Measurements from ENCODE around the gene CLIC1. TPM values are rescaled to one million over a fixed set of nuclear protein-coding genes. Genes with fewer than 3 reads are reported as not detected.

CLIC1 gene
- total RNA-seq, 4 donors from 2014 or later: 244 to 443 (median 336) TPM

GRCh38 chr6:31768363-31769257 lies 32.3 kb upstream of the CLIC1 start:
- no peak for DNase-seq (ENCODE audit: low spot score)
- no peak for ATAC-seq (ENCODE audit: low FRiP score)
- TF ChIP-seq CTCF (IDR thresholded peaks at IDR 0.05): no peak

DNA sequence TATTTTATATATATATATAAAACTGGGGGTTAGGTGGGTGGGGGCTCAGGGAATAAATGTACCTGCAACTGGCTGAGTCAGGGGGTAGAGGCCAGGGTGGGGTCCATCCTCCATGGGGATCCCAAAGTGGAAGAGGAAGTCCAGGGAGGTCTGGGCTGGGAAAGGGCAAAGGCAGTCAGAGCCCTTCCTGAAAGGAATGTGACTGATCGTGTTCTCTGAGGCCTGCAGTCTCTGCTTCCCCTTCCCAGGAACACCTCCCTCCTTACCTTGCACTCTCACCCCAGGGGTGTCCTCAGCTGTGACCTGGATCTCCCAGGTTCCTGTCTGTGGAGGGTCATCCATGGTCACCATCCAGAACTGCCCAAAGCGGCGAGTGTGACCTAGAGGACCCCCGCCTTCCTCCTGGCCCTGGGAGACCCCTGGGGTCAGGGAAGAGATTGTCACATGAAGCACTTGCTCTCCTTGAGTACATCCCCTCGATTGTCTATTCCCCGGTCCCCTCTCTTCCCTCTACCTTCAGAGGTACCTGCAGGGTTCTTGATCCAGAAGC lies 30.8 kb upstream of the CLIC1 start:
- TF ChIP-seq CTCF (IDR thresholded peaks at IDR 0.05): no peak
- ATAC-seq (ENCODE audit: low FRiP score): no peak
- no peak for DNase-seq (ENCODE audit: low spot score)

GRCh38 chr6:31765910-31766794 lies 29.8 kb upstream of the CLIC1 start:
- DNase-seq (ENCODE audit: low spot score) (no peak), ATAC-seq (ENCODE audit: low FRiP score) (no peak)
- no peak for TF ChIP-seq CTCF (IDR thresholded peaks at IDR 0.05)

DNA sequence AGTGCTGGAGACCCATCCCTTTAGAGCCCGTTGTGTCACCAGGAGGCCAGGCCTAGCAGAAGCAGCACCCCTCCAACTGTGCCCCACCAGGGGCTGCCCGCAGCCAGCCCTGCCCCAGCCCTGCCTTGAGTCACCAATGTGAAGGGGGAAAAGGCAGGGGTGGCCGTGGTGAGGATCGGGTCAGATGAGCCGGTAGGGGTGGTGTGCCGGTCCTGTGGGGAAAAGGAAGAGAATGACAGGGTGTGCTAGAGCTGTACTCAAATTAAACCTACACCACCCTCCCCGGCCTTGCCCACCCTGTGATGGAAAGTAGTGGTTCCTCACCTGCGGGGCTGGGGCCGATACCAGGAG lies 29.2 kb upstream of the CLIC1 start:
- no peak for DNase-seq (ENCODE audit: low spot score)
- no peak for ATAC-seq (ENCODE audit: low FRiP score)
- no peak for TF ChIP-seq CTCF (IDR thresholded peaks at IDR 0.05)

- no peak for ATAC-seq (ENCODE audit: low FRiP score)
- no peak for DNase-seq (ENCODE audit: low spot score)
- TF ChIP-seq CTCF (IDR thresholded peaks at IDR 0.05): no peak
These were observed 27.9 kb upstream of the CLIC1 start for GRCh38 chr6:31764198-31764597.

DNA sequence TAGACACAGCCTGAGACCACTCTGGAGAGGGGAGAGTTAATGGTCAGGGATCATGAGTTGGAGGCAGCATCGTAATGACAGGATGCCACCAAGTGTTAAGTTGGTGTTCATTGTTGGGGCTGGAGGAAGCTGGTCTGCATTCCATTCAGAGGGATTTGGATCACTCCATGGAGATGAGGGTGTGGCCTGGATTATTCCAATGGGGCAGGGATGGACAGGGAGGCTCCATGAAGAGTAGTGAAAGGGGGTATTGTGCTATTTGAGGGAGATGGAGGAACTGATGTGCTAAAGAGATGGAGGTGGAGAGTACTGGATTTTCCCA lies 27.2 kb upstream of the CLIC1 start:
- ATAC-seq (ENCODE audit: low FRiP score): no peak
- no peak for DNase-seq (ENCODE audit: low spot score)
- no peak for TF ChIP-seq CTCF (IDR thresholded peaks at IDR 0.05)

All from omental fat pad (tissue), 4 donors.